ENCODE data around the gene REELD1.

REELD1 gene

GRCh38 chr4:146224326-146224966 is 10.1 kb downstream of the REELD1 start:
- no peak for DNase-seq (ENCODE audit: low read depth in 3 of 3)

GRCh38 chr4:146229406-146229805 is 15.1 kb downstream of the REELD1 start:
- no peak for DNase-seq (ENCODE audit: low read depth in 3 of 3)

GRCh38 chr4:146232131-146232722 is 17.9 kb downstream of the REELD1 start:
- no peak for DNase-seq (ENCODE audit: low read depth in 3 of 3)

GRCh38 chr4:146235654-146236177 is 21.4 kb downstream of the REELD1 start:
- no peak for DNase-seq (ENCODE audit: low read depth in 3 of 3)

- DNase-seq (ENCODE audit: low read depth in 3 of 3) = no peak
Observed at GRCh38 chr4:146236216-146236615, 21.9 kb downstream of the REELD1 start.

GRCh38 chr4:146237092-146237491 is 22.8 kb downstream of the REELD1 start:
- DNase-seq (ENCODE audit: low read depth in 3 of 3) = no peak

GRCh38 chr4:146238107-146238506 is 23.8 kb downstream of the REELD1 start:
- no peak for DNase-seq (ENCODE audit: low read depth in 3 of 3)

GRCh38 chr4:146243141-146243882 is 29.0 kb downstream of the REELD1 start:
- DNase-seq (ENCODE audit: low read depth in 3 of 3) = peak; percentile 23 to 42 (median 36)

GRCh38 chr4:146243883-146244277 is 29.5 kb downstream of the REELD1 start:
- DNase-seq (ENCODE audit: low read depth in 3 of 3) = no peak

- no peak for DNase-seq (ENCODE audit: low read depth in 3 of 3)
Observed at GRCh38 chr4:146244496-146244895, 30.2 kb downstream of the REELD1 start.

GRCh38 chr4:146245246-146245645 is 30.9 kb downstream of the REELD1 start:
- no peak for DNase-seq (ENCODE audit: low read depth in 3 of 3)

- no peak for DNase-seq (ENCODE audit: low read depth in 3 of 3)
Observed at GRCh38 chr4:146245850-146246249, 31.5 kb downstream of the REELD1 start.

GRCh38 chr4:146246381-146246780 is 32.0 kb downstream of the REELD1 start:
- no peak for DNase-seq (ENCODE audit: low read depth in 3 of 3)

GRCh38 chr4:146247356-146247755 is 33.0 kb downstream of the REELD1 start:
- DNase-seq (ENCODE audit: low read depth in 3 of 3) = no peak

- DNase-seq (ENCODE audit: low read depth in 3 of 3) = no peak
Observed at GRCh38 chr4:146252969-146253611, 38.8 kb downstream of the REELD1 start.

- no peak for DNase-seq (ENCODE audit: low read depth in 3 of 3)
Observed at GRCh38 chr4:146255463-146255862, 41.1 kb downstream of the REELD1 start.

- DNase-seq (ENCODE audit: low read depth in 3 of 3) = no peak
Observed at GRCh38 chr4:146255874-146256273, 41.5 kb downstream of the REELD1 start.

GRCh38 chr4:146256328-146256727 is 42.0 kb downstream of the REELD1 start:
- no peak for DNase-seq (ENCODE audit: low read depth in 3 of 3)

GRCh38 chr4:146257511-146257910 is 43.2 kb downstream of the REELD1 start:
- DNase-seq (ENCODE audit: low read depth in 3 of 3) = no peak

- DNase-seq (ENCODE audit: low read depth in 3 of 3) = no peak
Observed at GRCh38 chr4:146260521-146260920, 46.2 kb downstream of the REELD1 start.

- no peak for DNase-seq (ENCODE audit: low read depth in 3 of 3)
Observed at GRCh38 chr4:146261041-146261440, 46.7 kb downstream of the REELD1 start.

- no peak for DNase-seq (ENCODE audit: low read depth in 3 of 3)
Observed at GRCh38 chr4:146263793-146264192, 49.5 kb downstream of the REELD1 start.
